Measurements from ENCODE around the gene ACAP3. TPM values are rescaled to one million over a fixed set of nuclear protein-coding genes. Genes with fewer than 3 reads are reported as not detected.

Gene ACAP3
- total and polyA plus RNA-seq, 4 experiments from 2014 or later = 5.4 to 65.6 (median 33.3) TPM

DNA sequence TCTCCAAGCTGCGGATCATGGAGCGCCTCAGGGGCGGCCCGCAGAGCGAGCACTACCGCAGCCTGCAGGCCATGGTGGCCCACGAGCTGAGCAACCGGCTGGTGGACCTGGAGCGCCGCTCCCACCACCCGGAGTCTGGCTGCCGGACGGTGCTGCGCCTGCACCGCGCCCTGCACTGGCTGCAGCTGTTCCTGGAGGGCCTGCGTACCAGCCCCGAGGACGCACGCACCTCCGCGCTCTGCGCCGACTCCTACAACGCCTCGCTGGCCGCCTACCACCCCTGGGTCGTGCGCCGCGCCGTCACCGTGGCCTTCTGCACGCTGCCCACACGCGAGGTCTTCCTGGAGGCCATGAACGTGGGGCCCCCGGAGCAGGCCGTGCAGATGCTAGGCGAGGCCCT lies 19.6 kb upstream of the ACAP3 start:
- Mint-ChIP-seq H3K4me1 (peaks cover 9 to 45% (median 25%) of the 10 kb centered on the region in 4 donors), H3K9me3 (peaks cover 0 to 2% (median 0%) of the 10 kb centered on the region in 8 donors), H3K4me3 (peak overlapping the region in 2 of 8 donors; percentile 25 to 31), H3K27ac (peak overlapping the region in 1 of 7 donors; percentile 41), H3K36me3 (peaks cover 0 to 4% of the 10 kb centered on the region in 2 donors), H3K27me3 (no peaks in the 10 kb centered on the region)
- Histone ChIP-seq H3K27ac (ENCODE audit: low read depth, low read length) (no peak overlapping the region), H3K4me3 (ENCODE audit: low read length in 2 of 2) (no peak overlapping the region), H3K9me3 (ENCODE audit: control insufficient read depth in 1 of 2, low read length in 2 of 2) (no peaks in the 10 kb centered on the region), H3K36me3 (ENCODE audit: insufficient read depth, low read length) (no peaks in the 10 kb centered on the region), H3K4me1 (ENCODE audit: insufficient read depth, low read length) (peaks cover 35% of the 10 kb centered on the region), H3K27me3 (ENCODE audit: insufficient read depth, low read length) (no peaks in the 10 kb centered on the region)
- ChIA-PET POLR2A (ENCODE audit: partially characterized antibody) (interaction anchor here (1.2 kb wide), 1 partner anchor 22 kb away, joined by 3 read pairs; no protein-coding TSS in a partner anchor), CTCF (ENCODE audit: partially characterized antibody) (interaction anchor here (0.8 kb wide), 1 partner anchor 46 kb away, joined by 3 read pairs; no protein-coding TSS in a partner anchor)
- intact Hi-C loops (cut with micrococcal nuclease) = no loop called here
- DNase-seq = no peak

DNA sequence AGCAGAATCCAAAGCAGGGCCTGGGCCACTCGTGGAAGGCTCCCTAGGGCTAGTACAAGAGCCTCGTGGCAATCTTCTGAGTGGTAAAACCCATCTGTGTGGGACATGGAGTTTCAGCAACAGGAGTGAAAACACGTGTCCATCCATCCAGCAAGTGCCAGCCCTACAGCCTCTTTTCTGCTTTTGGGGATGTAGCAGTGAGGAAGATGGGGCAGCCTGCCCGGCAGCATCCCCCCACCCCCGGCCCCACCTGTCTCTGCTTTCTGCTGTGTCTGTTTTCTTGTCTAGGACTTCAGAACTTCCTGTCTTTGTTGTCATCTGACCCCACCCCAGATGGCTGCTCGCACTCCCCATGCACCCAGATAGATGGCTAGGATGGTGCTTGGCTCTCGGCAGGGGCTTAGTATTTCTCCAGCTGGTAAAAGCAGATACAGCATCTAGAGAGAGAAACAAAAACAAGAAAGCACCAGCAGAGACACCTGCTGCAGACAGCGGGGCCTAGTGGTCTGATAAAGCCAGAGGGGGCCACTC lies 18.4 kb upstream of the ACAP3 start:
- H3K27ac Mint-ChIP-seq = peak overlapping the region; percentile 55 to 84 (median 75)
- H3K4me1 Mint-ChIP-seq = peaks cover 12 to 49% (median 32%) of the 10 kb centered on the region in 4 donors
- CTCF ChIA-PET (ENCODE audit: partially characterized antibody) = interaction anchor here (1.4 kb wide), 1 partner anchor 47 kb away, joined by 4 read pairs; no protein-coding TSS in a partner anchor
- no peaks in the 10 kb centered on the region for H3K27me3 Mint-ChIP-seq
- peaks cover 0 to 2% (median 0%) of the 10 kb centered on the region in 8 donors for H3K9me3 Mint-ChIP-seq
- no peaks in the 10 kb centered on the region for H3K27me3 ChIP-seq (ENCODE audit: insufficient read depth, low read length)
- H3K36me3 Mint-ChIP-seq = peaks cover 0 to 4% of the 10 kb centered on the region in 2 donors
- POLR2A ChIA-PET (ENCODE audit: partially characterized antibody) = interaction anchor here (1.0 to 1.8 kb wide), 3 partner anchors 16 to 73 kb away, joined by 3 to 14 read pairs (median 3); partner anchors contain the start of genes CCNL2 and PUSL1
- DNase-seq = no peak
- H3K4me3 Mint-ChIP-seq = peak overlapping the region; percentile 57 to 84 (median 76)
- H3K4me1 ChIP-seq (ENCODE audit: insufficient read depth, low read length) = peaks cover 41% of the 10 kb centered on the region
- peak overlapping the region; percentile 89 for H3K27ac ChIP-seq (ENCODE audit: low read depth, low read length)
- H3K9me3 ChIP-seq (ENCODE audit: control insufficient read depth in 1 of 2, low read length in 2 of 2) = no peaks in the 10 kb centered on the region
- intact Hi-C loops (cut with micrococcal nuclease) = loop anchor here (1.0 kb wide), 1 partner anchor 17 kb away; no protein-coding TSS in a partner anchor
- no peak overlapping the region for H3K4me3 ChIP-seq (ENCODE audit: low read length in 2 of 2)
- peaks cover 2% of the 10 kb centered on the region for H3K36me3 ChIP-seq (ENCODE audit: insufficient read depth, low read length)

DNA sequence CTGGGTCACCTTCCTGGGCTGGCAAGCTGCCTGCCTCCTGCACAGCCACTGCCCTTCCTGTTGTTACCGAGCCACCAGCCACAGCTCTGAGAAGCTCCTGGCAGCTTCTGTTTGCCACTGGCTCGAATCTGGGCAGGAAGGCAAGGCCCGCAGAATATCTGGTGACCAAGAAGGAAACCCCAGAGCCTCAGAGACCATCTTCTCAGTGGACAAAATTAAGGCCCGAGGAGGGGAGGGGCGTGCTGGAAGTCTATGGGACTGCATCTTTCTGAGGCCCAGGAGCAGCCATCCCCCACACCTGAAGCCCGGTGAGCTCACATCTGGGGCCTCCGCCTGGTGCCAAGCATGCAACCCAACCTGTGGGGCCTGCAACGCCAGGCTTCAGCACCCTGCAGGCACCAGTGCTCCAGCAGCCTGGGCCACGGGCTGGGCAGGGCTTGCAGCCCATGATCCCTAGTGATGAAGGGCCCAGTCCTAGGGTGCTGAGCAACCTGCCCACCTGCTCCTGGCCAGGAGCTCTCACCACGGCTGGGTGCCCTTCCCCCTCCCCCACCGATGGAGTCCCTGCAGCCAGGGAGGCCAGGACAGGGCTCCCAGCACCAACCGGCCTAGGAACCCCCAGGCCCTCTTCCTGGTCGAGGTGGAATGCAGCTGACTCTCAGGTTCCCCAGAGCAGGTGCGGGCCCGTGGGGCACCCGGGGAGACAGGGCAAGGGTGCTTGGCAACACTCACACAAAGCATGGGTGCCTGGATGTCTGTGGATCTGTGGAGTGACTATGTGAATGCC lies 17.8 kb upstream of the ACAP3 start:
- H3K27ac ChIP-seq (ENCODE audit: low read depth, low read length) = peak overlapping the region; percentile 89
- Mint-ChIP-seq H3K36me3 (peaks cover 0 to 4% of the 10 kb centered on the region in 2 donors), H3K4me1 (peaks cover 12 to 49% (median 32%) of the 10 kb centered on the region in 4 donors), H3K27ac (peak overlapping the region; percentile 76 to 88 (median 82)), H3K4me3 (peak overlapping the region; percentile 75 to 87 (median 78)), H3K9me3 (peaks cover 0 to 2% (median 0%) of the 10 kb centered on the region in 8 donors), H3K27me3 (no peaks in the 10 kb centered on the region)
- H3K27me3 ChIP-seq (ENCODE audit: insufficient read depth, low read length) = no peaks in the 10 kb centered on the region
- H3K4me1 ChIP-seq (ENCODE audit: insufficient read depth, low read length) = peaks cover 41% of the 10 kb centered on the region
- no peaks in the 10 kb centered on the region for H3K9me3 ChIP-seq (ENCODE audit: control insufficient read depth in 1 of 2, low read length in 2 of 2)
- intact Hi-C loops (cut with micrococcal nuclease) = loop anchor here (1.0 to 2.0 kb wide), 2 partner anchors 18 to 49 kb away; partner anchors contain the start of gene AURKAIP1
- H3K36me3 ChIP-seq (ENCODE audit: insufficient read depth, low read length) = peaks cover 4% of the 10 kb centered on the region
- peak overlapping the region; percentile 49 to 77 for H3K4me3 ChIP-seq (ENCODE audit: low read length in 2 of 2)
- POLR2A ChIA-PET (ENCODE audit: partially characterized antibody) = interaction anchor here (0.7 to 1.8 kb wide), 4 partner anchors 16 to 73 kb away, joined by 3 to 14 read pairs (median 6); partner anchors contain the start of genes AURKAIP1, CCNL2 and PUSL1
- CTCF ChIA-PET (ENCODE audit: partially characterized antibody) = interaction anchor here (1.4 kb wide), 1 partner anchor 47 kb away, joined by 4 read pairs; no protein-coding TSS in a partner anchor
- peak in 1 of 5 donors; percentile 37 for DNase-seq

DNA sequence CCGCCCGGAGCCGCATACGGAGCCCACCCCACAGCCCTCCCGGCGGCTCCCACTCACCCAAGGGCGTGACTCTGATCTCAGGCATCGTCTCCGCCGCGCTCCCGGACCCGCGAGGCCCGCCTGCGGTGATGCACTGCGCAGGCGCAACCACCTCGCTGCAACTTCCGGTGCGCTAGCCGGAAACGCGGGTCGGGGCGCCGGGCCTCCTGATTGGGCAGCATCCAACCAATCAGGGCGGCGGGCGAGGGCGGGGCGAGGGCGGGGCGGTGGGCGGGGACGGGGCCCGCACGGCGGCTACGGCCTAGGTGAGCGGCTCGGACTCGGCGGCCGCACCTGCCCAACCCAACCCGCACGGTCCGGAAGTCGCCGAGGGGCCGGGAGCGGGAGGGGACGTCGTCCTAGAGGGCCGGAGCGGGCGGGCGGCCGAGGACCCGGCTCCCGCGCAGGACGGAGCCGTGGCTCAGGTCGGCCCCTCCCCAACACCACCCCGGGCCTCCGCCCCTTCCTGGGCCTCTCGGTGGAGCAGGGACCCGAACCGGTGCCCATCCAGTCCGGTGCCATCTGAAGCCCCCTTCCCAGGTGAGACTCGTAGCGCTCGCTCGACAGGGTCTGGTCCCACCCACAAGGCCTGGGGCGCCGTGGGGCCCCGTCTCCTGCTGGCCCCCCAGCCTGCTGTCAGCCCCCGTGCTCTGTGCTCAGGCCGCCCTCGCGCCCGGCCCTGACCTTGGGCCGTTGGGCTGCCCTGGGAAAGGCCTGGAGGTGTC lies 17.0 kb upstream of the ACAP3 start, which contains the start of the genes CPTP and INTS11:
TSS of gene CPTP (plus strand) at position 279 of the 764 bp plus-strand sequence. CDS start 2,109 bp downstream, outside the sequence.
TSS of gene INTS11 (minus strand) at position 137 of the 764 bp plus-strand sequence. CDS start at position 85, 52 bp downstream.
- peaks cover 9 to 53% (median 34%) of the 10 kb centered on the region in 4 donors for H3K4me1 Mint-ChIP-seq
- POLR2A ChIA-PET (ENCODE audit: partially characterized antibody) = interaction anchor here (0.7 to 1.8 kb wide), 4 partner anchors 15 to 74 kb away, joined by 3 to 14 read pairs (median 6); partner anchors contain the start of genes AURKAIP1, CCNL2 and PUSL1
- H3K27me3 Mint-ChIP-seq = no peaks in the 10 kb centered on the region
- peak; percentile 95 to 96 (median 96) for DNase-seq
- peak within 1 kb of the TSS; percentile 77 to 97 (median 91) for H3K27ac Mint-ChIP-seq
- peak within 1 kb of the TSS; percentile 87 to 97 (median 93) for H3K4me3 Mint-ChIP-seq
- intact Hi-C loops (cut with micrococcal nuclease) = loop anchor here (1.0 to 2.0 kb wide), 3 partner anchors 16 to 208 kb away; partner anchors contain the start of genes AURKAIP1, C1orf159 and PUSL1
- peaks cover 0 to 2% (median 0%) of the 10 kb centered on the region in 8 donors for H3K9me3 Mint-ChIP-seq
- Histone ChIP-seq H3K36me3 (ENCODE audit: insufficient read depth, low read length) (peaks cover 4% of the 10 kb centered on the region), H3K27ac (ENCODE audit: low read depth, low read length) (peak within 1 kb of the TSS; percentile 89), H3K4me3 (ENCODE audit: low read length in 2 of 2) (peak within 1 kb of the TSS; percentile 49 to 77), H3K4me1 (ENCODE audit: insufficient read depth, low read length) (peaks cover 41% of the 10 kb centered on the region), H3K9me3 (ENCODE audit: control insufficient read depth in 1 of 2, low read length in 2 of 2) (no peaks in the 10 kb centered on the region), H3K27me3 (ENCODE audit: insufficient read depth, low read length) (no peaks in the 10 kb centered on the region)
- CTCF ChIA-PET (ENCODE audit: partially characterized antibody) = interaction anchor here (1.4 kb wide), 1 partner anchor 48 kb away, joined by 4 read pairs; no protein-coding TSS in a partner anchor
- H3K36me3 Mint-ChIP-seq = peaks cover 0 to 9% of the 10 kb centered on the region in 2 donors

DNA sequence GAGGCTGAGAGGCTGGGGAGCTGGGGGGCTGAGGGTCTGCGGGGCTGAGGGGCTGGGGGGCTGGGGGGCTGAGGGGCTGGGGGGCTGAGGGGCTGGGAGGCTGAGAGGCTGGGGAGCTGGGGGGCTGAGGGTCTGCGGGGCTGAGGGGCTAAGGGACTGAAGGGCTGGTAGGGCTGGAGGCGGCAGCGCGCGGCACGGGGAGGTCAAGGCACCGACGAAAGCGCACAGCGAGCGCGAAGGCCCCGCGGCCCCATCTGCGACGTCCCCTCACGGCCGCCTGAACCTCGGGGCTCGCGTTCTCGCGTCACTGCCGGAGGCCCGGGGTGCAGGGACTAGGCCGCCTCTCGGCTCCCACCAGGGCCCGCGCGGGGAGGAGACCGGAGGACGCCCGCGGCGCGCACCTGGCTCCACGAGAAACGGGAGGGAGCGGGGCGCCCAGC lies 16.4 kb upstream of the ACAP3 start:
- Histone ChIP-seq H3K4me1 (ENCODE audit: insufficient read depth, low read length) (peaks cover 41% of the 10 kb centered on the region), H3K9me3 (ENCODE audit: control insufficient read depth in 1 of 2, low read length in 2 of 2) (no peaks in the 10 kb centered on the region), H3K36me3 (ENCODE audit: insufficient read depth, low read length) (peaks cover 10% of the 10 kb centered on the region), H3K27ac (ENCODE audit: low read depth, low read length) (peak overlapping the region; percentile 89), H3K4me3 (ENCODE audit: low read length in 2 of 2) (peak overlapping the region in 1 of 2 donors; percentile 77), H3K27me3 (ENCODE audit: insufficient read depth, low read length) (no peaks in the 10 kb centered on the region)
- Mint-ChIP-seq H3K4me3 (peak overlapping the region in 6 of 8 donors; percentile 8 to 90 (median 65)), H3K9me3 (peaks cover 0 to 2% (median 0%) of the 10 kb centered on the region in 8 donors), H3K36me3 (peaks cover 0 to 15% of the 10 kb centered on the region in 2 donors), H3K27me3 (no peaks in the 10 kb centered on the region), H3K4me1 (peaks cover 9 to 53% (median 35%) of the 10 kb centered on the region in 4 donors), H3K27ac (peak overlapping the region in 1 of 7 donors; percentile 77)
- ChIA-PET CTCF (ENCODE audit: partially characterized antibody) (no interaction called here), POLR2A (ENCODE audit: partially characterized antibody) (interaction anchor here (1.7 kb wide), 1 partner anchor 11 kb away, joined by 4 read pairs; no protein-coding TSS in a partner anchor)
- DNase-seq = no peak
- intact Hi-C loops (cut with micrococcal nuclease) = loop anchor here (1.0 to 2.0 kb wide), 3 partner anchors 16 to 208 kb away; partner anchors contain the start of genes AURKAIP1, C1orf159 and PUSL1

DNA sequence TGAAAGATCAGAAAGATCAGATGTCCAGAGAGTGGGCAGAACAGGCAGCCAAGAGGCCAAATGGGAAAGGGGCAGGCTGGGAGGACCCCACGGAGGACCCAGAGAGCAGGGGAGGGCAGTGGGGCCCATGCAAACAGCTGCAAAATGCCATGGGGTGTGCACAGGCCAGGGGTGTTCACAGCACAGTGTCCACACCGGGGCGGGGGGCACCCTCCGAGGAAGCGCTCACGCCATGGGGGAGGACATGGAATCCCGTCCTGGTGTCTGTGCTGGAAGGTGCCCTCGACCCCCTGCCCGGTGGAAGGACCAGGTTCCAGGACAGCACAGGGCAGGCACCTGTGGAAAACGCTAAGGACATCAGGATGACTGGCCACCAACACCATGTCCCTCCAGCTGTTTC lies 15.2 kb upstream of the ACAP3 start:
- CTCF ChIA-PET (ENCODE audit: partially characterized antibody) = no interaction called here
- peak overlapping the region; percentile 33 to 97 (median 83) for H3K4me3 Mint-ChIP-seq
- H3K4me1 ChIP-seq (ENCODE audit: insufficient read depth, low read length) = peaks cover 41% of the 10 kb centered on the region

More for the DNA sequence above, 15.2 kb upstream of the ACAP3 start:
- H3K9me3 ChIP-seq (ENCODE audit: control insufficient read depth in 1 of 2, low read length in 2 of 2) = no peaks in the 10 kb centered on the region
- POLR2A ChIA-PET (ENCODE audit: partially characterized antibody) = interaction anchor here (0.6 to 1.7 kb wide), 2 partner anchors 10 to 286 kb away, joined by 3 to 4 read pairs; no protein-coding TSS in a partner anchor
- H3K4me3 ChIP-seq (ENCODE audit: low read length in 2 of 2) = no peak overlapping the region
- H3K27me3 ChIP-seq (ENCODE audit: insufficient read depth, low read length) = no peaks in the 10 kb centered on the region
- H3K36me3 ChIP-seq (ENCODE audit: insufficient read depth, low read length) = peaks cover 12% of the 10 kb centered on the region
- Mint-ChIP-seq H3K4me1 (peaks cover 9 to 52% (median 35%) of the 10 kb centered on the region in 4 donors), H3K27ac (peak overlapping the region in 4 of 7 donors; percentile 10 to 97 (median 82)), H3K36me3 (peaks cover 0 to 16% of the 10 kb centered on the region in 2 donors), H3K9me3 (peaks cover 0 to 2% (median 0%) of the 10 kb centered on the region in 8 donors), H3K27me3 (no peaks in the 10 kb centered on the region)
- DNase-seq = no peak
- H3K27ac ChIP-seq (ENCODE audit: low read depth, low read length) = no peak overlapping the region
- intact Hi-C loops (cut with micrococcal nuclease) = no loop called here
